Raji (cell line): ENCODE measurements around the gene PIK3CB.

Experiments used
- POLR2A ChIP-seq: IDR thresholded peaks from 2 replicates; pipeline ENCODE4 v1.6.1; 2011; ENCODE audit warnings: low read depth, low read length, control low read depth; ENCODE audit not compliant: insufficient read depth

PIK3CB gene

GRCh38 chr3:138825336-138825735, 9.4 kb downstream of the PIK3CB start:
- TF ChIP-seq POLR2A: no peak

DNA sequence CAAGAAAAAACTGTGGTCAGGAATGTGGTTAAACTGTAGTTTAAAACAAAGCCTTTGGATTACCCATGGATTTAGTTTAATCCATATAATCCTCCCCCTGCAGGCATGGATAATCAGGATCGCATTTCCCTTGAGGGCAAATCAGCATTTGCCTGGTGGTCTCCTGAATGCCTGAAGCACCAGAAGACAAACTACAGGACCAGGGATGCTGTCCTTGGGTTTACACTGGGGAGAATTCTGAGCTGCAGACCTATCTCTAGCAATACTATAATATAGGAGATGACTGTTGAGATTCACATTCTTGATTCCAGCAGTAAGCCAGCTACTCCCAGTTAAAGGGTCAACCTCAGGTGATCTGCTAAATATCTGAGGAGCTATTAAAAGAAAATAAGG, 10.6 kb downstream of the PIK3CB start:
- no peak for TF ChIP-seq POLR2A

DNA sequence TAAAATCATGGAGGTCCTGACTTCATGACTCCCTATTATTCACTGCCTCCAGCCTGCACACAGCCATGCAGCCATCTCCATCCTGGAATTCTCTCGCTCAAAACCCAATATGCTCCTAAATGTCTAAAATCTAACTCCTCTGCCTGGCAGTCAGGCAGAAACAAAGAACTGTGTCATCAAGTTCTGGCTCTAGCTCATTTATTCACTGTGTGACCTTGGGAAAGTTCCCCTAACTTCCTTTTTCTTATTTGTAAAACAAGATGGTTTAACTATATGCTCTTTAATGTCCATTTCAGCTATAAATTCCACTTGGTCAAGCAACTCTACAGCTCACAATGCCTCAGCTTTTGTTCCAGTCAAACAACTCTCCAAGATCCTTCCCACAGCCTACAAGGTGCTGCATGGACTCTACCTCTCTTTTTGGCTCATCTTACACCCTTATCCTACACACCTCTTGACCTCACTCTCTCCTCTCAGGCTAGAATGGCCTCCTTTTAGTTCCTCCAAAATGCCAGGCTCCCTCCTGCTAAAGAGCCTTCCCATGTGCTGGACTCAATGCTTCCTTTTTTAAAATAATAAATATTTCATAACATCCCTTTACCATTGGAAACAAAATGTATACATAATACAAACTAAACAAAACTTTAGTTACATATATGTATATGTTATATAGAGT, 16.4 kb downstream of the PIK3CB start:
- TF ChIP-seq POLR2A: no peak

DNA sequence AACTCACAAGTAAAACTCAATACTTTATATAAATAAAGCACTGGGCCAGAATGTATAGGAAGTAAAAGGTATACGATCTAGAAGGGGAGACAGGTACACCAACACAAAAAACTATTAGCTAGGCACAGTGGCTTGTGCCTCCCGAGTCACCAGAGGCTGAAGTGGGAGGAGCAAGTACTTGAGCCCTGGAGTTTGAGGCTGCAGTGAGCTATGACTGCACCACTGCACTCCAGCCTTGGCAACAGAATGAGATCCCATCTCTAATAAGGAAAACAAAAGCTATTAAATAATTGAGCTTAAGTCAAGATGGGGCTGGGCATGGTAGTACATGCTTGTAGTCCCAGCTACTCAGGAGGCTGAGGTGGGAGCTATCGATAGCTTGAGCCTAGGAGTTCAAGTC, 17.0 kb downstream of the PIK3CB start:
- TF ChIP-seq POLR2A: no peak

DNA sequence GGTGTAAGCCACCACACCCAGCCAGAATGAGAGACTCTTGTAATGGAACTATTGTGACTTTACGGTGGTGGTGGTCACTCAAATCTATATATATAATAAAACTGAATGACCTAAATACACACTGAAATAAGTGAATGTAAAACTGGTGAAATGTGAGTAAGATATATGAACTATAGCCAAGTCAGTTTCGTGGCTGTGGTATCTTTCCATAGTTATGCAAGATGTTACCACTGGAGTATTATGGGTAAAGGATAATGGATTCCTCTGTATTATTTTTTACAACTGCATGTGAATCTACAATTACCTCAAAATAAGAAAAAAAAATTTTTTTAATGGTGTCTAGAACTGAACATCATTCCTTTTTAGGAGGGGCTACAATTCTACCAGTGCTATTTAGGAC, 21.9 kb downstream of the PIK3CB start:
- no peak for TF ChIP-seq POLR2A

- TF ChIP-seq POLR2A: no peak
Observed at GRCh38 chr3:138809500-138810256, 25.1 kb downstream of the PIK3CB start.

- TF ChIP-seq POLR2A: no peak
Observed at GRCh38 chr3:138806376-138807080, 28.2 kb downstream of the PIK3CB start.

DNA sequence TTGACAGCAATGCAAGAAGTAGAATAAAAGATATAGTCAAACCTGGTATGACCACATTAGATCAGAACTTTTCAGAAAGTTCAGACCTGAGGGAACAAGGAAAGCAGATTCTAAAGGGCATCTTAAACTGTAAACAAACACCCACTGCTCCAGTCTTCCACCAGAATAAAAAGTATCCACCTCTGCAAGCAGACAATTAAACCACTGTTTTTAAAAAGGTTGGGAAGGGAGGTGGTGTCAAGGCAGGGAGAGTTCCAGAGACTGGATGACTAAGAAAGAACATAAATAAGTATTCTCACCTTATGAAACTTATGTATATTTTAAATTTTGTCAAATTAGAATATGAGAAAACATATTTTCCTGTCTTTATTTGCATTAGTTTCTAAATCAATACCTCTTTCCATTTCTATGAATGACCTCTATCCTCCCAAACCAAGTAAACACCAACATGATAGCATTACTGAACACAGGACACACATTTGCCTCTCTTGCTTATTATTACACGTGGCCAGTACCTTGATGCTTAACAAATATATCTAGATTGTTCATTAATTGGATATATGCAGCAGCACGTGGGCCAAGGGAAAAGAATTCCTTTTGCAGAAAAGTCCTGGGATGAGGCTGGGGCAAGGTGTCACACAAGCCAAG, 31.6 kb downstream of the PIK3CB start:
- TF ChIP-seq POLR2A: no peak

GRCh38 chr3:138801792-138802191, 32.9 kb downstream of the PIK3CB start:
- no peak for TF ChIP-seq POLR2A

GRCh38 chr3:138800248-138800647, 34.5 kb downstream of the PIK3CB start:
- no peak for TF ChIP-seq POLR2A

- no peak for TF ChIP-seq POLR2A
Observed at GRCh38 chr3:138799822-138800221, 34.9 kb downstream of the PIK3CB start.

DNA sequence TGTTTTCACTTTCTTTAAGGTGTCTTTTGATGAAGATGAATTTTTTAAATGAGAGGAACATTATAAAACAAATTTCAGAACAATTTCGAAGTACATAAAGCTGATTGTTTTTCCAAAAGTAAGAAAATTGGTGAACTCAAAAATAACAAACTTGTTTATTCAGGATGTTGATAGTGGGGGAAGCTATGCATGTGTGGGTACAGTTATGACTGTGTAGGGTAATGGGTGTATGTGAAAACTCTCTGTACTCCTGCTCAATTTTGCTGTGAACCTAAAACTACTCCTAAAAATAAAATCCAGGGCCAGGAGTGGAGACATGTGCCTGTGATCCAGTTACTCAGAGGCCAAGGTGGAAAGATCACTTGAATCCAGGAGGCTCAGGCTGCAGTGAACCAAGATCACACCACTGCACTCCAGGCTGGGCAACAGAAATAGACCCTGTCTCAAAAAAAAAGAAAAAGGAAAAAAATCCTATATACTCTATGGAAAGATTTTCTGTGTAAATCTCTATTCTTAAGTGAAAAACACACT, 37.2 kb downstream of the PIK3CB start:
- no peak for TF ChIP-seq POLR2A

DNA sequence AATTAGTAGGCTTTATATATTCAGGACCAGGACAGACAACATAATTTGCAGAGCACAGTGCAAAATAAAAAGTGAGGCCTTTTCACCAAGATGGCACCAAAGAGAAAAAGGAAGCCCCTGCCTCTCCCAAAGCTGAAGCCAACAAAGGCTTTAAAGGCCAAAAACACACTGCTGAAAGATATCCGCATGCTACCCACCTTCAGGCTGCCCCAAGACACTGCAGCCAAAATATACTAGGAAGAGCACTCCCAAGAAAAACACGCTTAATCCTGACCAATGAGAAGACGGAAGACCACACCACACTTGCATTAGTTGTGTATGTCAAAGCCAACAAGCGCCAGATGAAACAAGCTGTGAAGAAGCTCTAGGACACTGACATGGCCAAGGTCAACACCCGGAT, 38.0 kb downstream of the PIK3CB start:
- TF ChIP-seq POLR2A: no peak

- TF ChIP-seq POLR2A: no peak
Observed at GRCh38 chr3:138786788-138787271, 47.9 kb downstream of the PIK3CB start.

- TF ChIP-seq POLR2A: no peak
Observed at GRCh38 chr3:138785951-138786350, 48.8 kb downstream of the PIK3CB start.
